ENCODE results near the gene SPANXD. TPM values are rescaled to one million over a fixed set of nuclear protein-coding genes. Genes with fewer than 3 reads are reported as not detected.

The SPANXD gene
- total RNA-seq, 4 donors from 2014 or later: not detected

DNA sequence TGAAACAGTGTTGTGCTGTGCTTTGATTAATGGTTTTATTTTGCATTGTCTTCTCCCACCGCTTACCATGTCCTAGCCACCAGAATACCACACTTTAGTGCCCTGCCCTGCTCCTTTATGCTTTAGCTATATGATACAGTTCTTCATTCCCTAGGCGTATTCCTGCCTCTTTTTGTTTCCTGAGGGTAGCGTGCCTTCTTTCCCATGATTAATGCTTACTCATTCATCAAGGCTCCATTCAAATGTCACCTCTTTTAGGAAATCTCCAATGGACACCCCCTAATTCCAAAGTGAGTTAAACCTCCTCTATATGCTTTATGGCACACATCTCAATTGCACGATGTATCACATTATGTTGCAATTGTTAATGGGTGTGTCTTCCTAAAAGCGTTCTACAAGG lies 46.3 kb downstream of the SPANXD start:
- no peaks in the 10 kb centered on the region for H3K4me1 ChIP-seq
- H3K4me3 ChIP-seq: no peak overlapping the region
- H3K27me3 ChIP-seq: no peaks in the 10 kb centered on the region
- no peaks in the 10 kb centered on the region for H3K9me3 ChIP-seq
- H3K27ac ChIP-seq: no peak overlapping the region
- TF ChIP-seq, protein P1, sequence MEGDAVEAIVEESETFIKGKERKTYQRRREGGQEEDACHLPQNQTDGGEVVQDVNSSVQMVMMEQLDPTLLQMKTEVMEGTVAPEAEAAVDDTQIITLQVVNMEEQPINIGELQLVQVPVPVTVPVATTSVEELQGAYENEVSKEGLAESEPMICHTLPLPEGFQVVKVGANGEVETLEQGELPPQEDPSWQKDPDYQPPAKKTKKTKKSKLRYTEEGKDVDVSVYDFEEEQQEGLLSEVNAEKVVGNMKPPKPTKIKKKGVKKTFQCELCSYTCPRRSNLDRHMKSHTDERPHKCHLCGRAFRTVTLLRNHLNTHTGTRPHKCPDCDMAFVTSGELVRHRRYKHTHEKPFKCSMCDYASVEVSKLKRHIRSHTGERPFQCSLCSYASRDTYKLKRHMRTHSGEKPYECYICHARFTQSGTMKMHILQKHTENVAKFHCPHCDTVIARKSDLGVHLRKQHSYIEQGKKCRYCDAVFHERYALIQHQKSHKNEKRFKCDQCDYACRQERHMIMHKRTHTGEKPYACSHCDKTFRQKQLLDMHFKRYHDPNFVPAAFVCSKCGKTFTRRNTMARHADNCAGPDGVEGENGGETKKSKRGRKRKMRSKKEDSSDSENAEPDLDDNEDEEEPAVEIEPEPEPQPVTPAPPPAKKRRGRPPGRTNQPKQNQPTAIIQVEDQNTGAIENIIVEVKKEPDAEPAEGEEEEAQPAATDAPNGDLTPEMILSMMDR (IDR thresholded peaks at IDR 0.05): no peak
- no peak for TF ChIP-seq POLR2A (IDR thresholded peaks at IDR 0.05)
- H3K36me3 ChIP-seq: no peaks in the 10 kb centered on the region
- DNase-seq: no peak

Other genes starting within 250 kb of the SPANXD start
- gene SPANXA1, start 114.0 kb downstream of the SPANXD start, total RNA-seq: not detected
- gene SPANXA2, start 109.0 kb downstream of the SPANXD start, total RNA-seq: not detected
- gene MAGEC3, start 139.6 kb upstream of the SPANXD start, total RNA-seq: not detected
- gene MAGEC1, start 205.2 kb upstream of the SPANXD start, total RNA-seq: not detected